GM23338 (cell line): ENCODE data around the gene TCN2.

Experiments
- EZH2 ChIP-seq: fragments of 200-600 bp; sonication (generic); IDR thresholded peaks from one replicate; pipeline ENCODE4 v1.8.0; 2017; ENCODE audit warnings: antibody characterized with exemption, mild to moderate bottlenecking, low read depth; ENCODE audit not compliant: unreplicated experiment
- EZH2phosphoT487 ChIP-seq: fragments of 200-600 bp; sonication (generic); IDR thresholded peaks from one replicate; pipeline ENCODE4 v1.8.1; 2018; ENCODE audit warnings: antibody characterized with exemption; ENCODE audit not compliant: unreplicated experiment
- POLR2AphosphoS5 ChIP-seq: IDR thresholded peaks from 2 replicates; pipeline ENCODE4 v1.6.1; 2016; ENCODE audit warnings: antibody characterized with exemption, low read depth
- STAT1 ChIP-seq: IDR thresholded peaks from one replicate; pipeline ENCODE4 v1.6.1; 2016; ENCODE audit warnings: antibody characterized with exemption; ENCODE audit not compliant: unreplicated experiment
- ZNF114 ChIP-seq: fragments of 250-450 bp; sonication (Bioruptor Pico); IDR thresholded peaks from 2 replicates; pipeline ENCODE4 v1.5.0; 2020; ENCODE audit warnings: mild to moderate bottlenecking, moderate library complexity
- TF ChIP-seq, protein P1 (sequence below), 2 experiments: fragments of 200-600 bp in 1 of 2; sonication (generic) in 1 of 2; conservative IDR thresholded peaks; 2 replicates each; pipeline versions ENCODE4 v1.5.1 to v1.6.1; 2016 to 2017; ENCODE audit warnings: antibody characterized with exemption in 2 of 2, low read depth in 2 of 2, mild to moderate bottlenecking in 2 of 2, moderate library complexity in 1 of 2
- TF ChIP-seq, protein P2 (sequence below): IDR thresholded peaks from one replicate; pipeline ENCODE4 v1.6.1; 2018; ENCODE audit warnings: antibody characterized with exemption; ENCODE audit not compliant: unreplicated experiment

DNA sequence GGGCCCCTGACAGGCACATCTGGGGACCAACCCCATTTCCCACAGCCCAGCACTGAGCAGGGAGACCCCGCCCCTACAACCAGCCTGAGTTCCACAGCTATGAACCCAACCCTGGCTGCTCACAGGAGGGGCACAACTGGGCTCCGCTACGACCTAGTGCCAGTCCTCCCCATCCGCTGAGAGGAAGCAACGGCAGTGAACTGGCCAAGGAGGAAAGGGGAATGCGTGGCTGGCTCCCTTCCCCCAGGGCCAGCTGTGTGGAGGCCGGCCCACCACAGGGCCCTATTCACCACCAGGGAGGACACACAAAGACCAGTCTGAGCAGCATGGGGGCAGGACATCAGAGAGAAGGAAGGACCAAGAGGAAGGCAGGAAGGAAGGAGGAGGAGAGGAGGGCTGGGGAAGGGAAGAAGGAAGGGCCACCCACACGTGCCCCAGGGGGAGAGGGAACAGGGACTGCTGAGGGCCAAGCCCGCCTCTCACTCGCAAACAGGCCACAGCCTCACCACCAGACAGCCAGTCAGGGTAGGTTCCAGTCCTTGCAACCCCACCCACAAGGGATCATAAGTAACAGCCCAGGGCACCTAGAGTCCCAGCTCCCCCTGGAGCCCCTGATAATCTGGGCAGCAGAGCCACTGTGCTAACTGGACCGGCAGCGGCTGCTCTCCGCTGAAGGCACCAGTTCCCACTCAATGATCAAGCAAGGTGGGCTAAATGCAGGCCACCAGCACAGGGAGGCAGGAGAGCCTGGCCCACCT is 24.0 kb upstream of the TCN2 start:
- TF ChIP-seq, protein P1, sequence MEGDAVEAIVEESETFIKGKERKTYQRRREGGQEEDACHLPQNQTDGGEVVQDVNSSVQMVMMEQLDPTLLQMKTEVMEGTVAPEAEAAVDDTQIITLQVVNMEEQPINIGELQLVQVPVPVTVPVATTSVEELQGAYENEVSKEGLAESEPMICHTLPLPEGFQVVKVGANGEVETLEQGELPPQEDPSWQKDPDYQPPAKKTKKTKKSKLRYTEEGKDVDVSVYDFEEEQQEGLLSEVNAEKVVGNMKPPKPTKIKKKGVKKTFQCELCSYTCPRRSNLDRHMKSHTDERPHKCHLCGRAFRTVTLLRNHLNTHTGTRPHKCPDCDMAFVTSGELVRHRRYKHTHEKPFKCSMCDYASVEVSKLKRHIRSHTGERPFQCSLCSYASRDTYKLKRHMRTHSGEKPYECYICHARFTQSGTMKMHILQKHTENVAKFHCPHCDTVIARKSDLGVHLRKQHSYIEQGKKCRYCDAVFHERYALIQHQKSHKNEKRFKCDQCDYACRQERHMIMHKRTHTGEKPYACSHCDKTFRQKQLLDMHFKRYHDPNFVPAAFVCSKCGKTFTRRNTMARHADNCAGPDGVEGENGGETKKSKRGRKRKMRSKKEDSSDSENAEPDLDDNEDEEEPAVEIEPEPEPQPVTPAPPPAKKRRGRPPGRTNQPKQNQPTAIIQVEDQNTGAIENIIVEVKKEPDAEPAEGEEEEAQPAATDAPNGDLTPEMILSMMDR (conservative IDR thresholded peaks at IDR 0.05; ENCODE audit: low read depth in 2 of 2), result no peak
- TF ChIP-seq POLR2AphosphoS5, result no peak
- TF ChIP-seq ZNF114, result no peak
- no peak for TF ChIP-seq STAT1
- TF ChIP-seq EZH2phosphoT487, result no peak
- no peak for TF ChIP-seq EZH2
- TF ChIP-seq, protein P2, sequence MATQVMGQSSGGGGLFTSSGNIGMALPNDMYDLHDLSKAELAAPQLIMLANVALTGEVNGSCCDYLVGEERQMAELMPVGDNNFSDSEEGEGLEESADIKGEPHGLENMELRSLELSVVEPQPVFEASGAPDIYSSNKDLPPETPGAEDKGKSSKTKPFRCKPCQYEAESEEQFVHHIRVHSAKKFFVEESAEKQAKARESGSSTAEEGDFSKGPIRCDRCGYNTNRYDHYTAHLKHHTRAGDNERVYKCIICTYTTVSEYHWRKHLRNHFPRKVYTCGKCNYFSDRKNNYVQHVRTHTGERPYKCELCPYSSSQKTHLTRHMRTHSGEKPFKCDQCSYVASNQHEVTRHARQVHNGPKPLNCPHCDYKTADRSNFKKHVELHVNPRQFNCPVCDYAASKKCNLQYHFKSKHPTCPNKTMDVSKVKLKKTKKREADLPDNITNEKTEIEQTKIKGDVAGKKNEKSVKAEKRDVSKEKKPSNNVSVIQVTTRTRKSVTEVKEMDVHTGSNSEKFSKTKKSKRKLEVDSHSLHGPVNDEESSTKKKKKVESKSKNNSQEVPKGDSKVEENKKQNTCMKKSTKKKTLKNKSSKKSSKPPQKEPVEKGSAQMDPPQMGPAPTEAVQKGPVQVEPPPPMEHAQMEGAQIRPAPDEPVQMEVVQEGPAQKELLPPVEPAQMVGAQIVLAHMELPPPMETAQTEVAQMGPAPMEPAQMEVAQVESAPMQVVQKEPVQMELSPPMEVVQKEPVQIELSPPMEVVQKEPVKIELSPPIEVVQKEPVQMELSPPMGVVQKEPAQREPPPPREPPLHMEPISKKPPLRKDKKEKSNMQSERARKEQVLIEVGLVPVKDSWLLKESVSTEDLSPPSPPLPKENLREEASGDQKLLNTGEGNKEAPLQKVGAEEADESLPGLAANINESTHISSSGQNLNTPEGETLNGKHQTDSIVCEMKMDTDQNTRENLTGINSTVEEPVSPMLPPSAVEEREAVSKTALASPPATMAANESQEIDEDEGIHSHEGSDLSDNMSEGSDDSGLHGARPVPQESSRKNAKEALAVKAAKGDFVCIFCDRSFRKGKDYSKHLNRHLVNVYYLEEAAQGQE, result no peak
